ENCODE measurements around the gene SMIM10L2A.
"Not testable (repeated sequence)": the region's sequence is repeated elsewhere in the genome, so short reads cannot be mapped to it uniquely, and the experiment has no call there.

SMIM10L2A gene

GRCh38 chrX:135437867-135438733 lies 16.4 kb downstream of the SMIM10L2A start:
- no peak for DNase-seq (ENCODE audit: low spot score in 2 of 2)
- no peak overlapping the region for H3K4me3 Mint-ChIP-seq
- no peaks in the 10 kb centered on the region for H3K9me3 Mint-ChIP-seq
- H3K36me3 Mint-ChIP-seq (ENCODE audit: insufficient read depth): no peaks in the 10 kb centered on the region
- H3K27me3 Mint-ChIP-seq: no peaks in the 10 kb centered on the region
- no peaks in the 10 kb centered on the region for H3K4me1 Mint-ChIP-seq
- no peak for ATAC-seq (replicated peaks; ENCODE audit: extremely low read depth, poor library complexity, severe bottlenecking)
- no peak overlapping the region for H3K27ac Mint-ChIP-seq (ENCODE audit: low read depth)

GRCh38 chrX:135438734-135439043 lies 16.9 kb downstream of the SMIM10L2A start:
- H3K27ac Mint-ChIP-seq (ENCODE audit: low read depth): no peak overlapping the region

GRCh38 chrX:135449637-135450550 lies 28.1 kb downstream of the SMIM10L2A start:
- no peaks in the 10 kb centered on the region for H3K36me3 Mint-ChIP-seq (ENCODE audit: insufficient read depth)
- H3K27ac Mint-ChIP-seq (ENCODE audit: low read depth): no peak overlapping the region
- H3K4me3 Mint-ChIP-seq: no peak overlapping the region
- no peaks in the 10 kb centered on the region for H3K27me3 Mint-ChIP-seq
- H3K9me3 Mint-ChIP-seq: no peaks in the 10 kb centered on the region
- DNase-seq (ENCODE audit: low spot score in 2 of 2) (no peak), ATAC-seq (replicated peaks; ENCODE audit: extremely low read depth, poor library complexity, severe bottlenecking) (no peak)
- H3K4me1 Mint-ChIP-seq: no peaks in the 10 kb centered on the region

More at GRCh38 chrX:135438734-135439043, 16.9 kb downstream of the SMIM10L2A start:
- H3K4me3 Mint-ChIP-seq: no peak overlapping the region
- no peaks in the 10 kb centered on the region for H3K36me3 Mint-ChIP-seq (ENCODE audit: insufficient read depth)
- H3K4me1 Mint-ChIP-seq: no peaks in the 10 kb centered on the region
- no peak for DNase-seq (ENCODE audit: low spot score in 2 of 2)
- ATAC-seq (replicated peaks; ENCODE audit: extremely low read depth, poor library complexity, severe bottlenecking): no peak
- H3K27me3 Mint-ChIP-seq: no peaks in the 10 kb centered on the region
- no peaks in the 10 kb centered on the region for H3K9me3 Mint-ChIP-seq

- Mint-ChIP-seq H3K9me3 (no peaks in the 10 kb centered on the region), H3K4me3 (no peak overlapping the region), H3K27ac (ENCODE audit: low read depth) (no peak overlapping the region), H3K36me3 (ENCODE audit: insufficient read depth) (no peaks in the 10 kb centered on the region), H3K4me1 (no peaks in the 10 kb centered on the region), H3K27me3 (peaks cover 9% of the 10 kb centered on the region)
- DNase-seq (ENCODE audit: low spot score in 2 of 2) (no peak), ATAC-seq (replicated peaks; ENCODE audit: extremely low read depth, poor library complexity, severe bottlenecking) (no peak)
Observed at GRCh38 chrX:135453381-135453780, 31.6 kb downstream of the SMIM10L2A start.

- H3K4me3 Mint-ChIP-seq: no peak overlapping the region
- H3K4me1 Mint-ChIP-seq: no peaks in the 10 kb centered on the region
- H3K27ac Mint-ChIP-seq (ENCODE audit: low read depth): no peak overlapping the region
- no peaks in the 10 kb centered on the region for H3K9me3 Mint-ChIP-seq
- DNase-seq (ENCODE audit: low spot score in 2 of 2) (no peak), ATAC-seq (replicated peaks; ENCODE audit: extremely low read depth, poor library complexity, severe bottlenecking) (no peak)
- no peaks in the 10 kb centered on the region for H3K36me3 Mint-ChIP-seq (ENCODE audit: insufficient read depth)
- H3K27me3 Mint-ChIP-seq: peaks cover 9% of the 10 kb centered on the region
Observed at GRCh38 chrX:135454816-135455215, 33.1 kb downstream of the SMIM10L2A start.

- not testable (repeated sequence) for H3K4me1 Mint-ChIP-seq; H3K27ac Mint-ChIP-seq (ENCODE audit: low read depth); DNase-seq (ENCODE audit: low spot score in 2 of 2); H3K9me3 Mint-ChIP-seq; H3K36me3 Mint-ChIP-seq (ENCODE audit: insufficient read depth); H3K4me3 Mint-ChIP-seq; ATAC-seq (replicated peaks; ENCODE audit: extremely low read depth, poor library complexity, severe bottlenecking)
- peaks cover 26% of the 10 kb centered on the region for H3K27me3 Mint-ChIP-seq
Observed at GRCh38 chrX:135461756-135462155, 40.0 kb downstream of the SMIM10L2A start.

- H3K27ac Mint-ChIP-seq (ENCODE audit: low read depth): no peak overlapping the region
- peaks cover 22% of the 10 kb centered on the region for H3K27me3 Mint-ChIP-seq
- no peaks in the 10 kb centered on the region for H3K36me3 Mint-ChIP-seq (ENCODE audit: insufficient read depth)
- ATAC-seq (replicated peaks; ENCODE audit: extremely low read depth, poor library complexity, severe bottlenecking): no peak
- H3K4me3 Mint-ChIP-seq: no peak overlapping the region
- H3K4me1 Mint-ChIP-seq: no peaks in the 10 kb centered on the region
- no peak for DNase-seq (ENCODE audit: low spot score in 2 of 2)
- H3K9me3 Mint-ChIP-seq: no peaks in the 10 kb centered on the region
Observed at GRCh38 chrX:135463937-135464336, 42.2 kb downstream of the SMIM10L2A start.

GRCh38 chrX:135476378-135476777 lies 54.6 kb downstream of the SMIM10L2A start:
- no peak for DNase-seq (ENCODE audit: low spot score in 2 of 2)
- no peaks in the 10 kb centered on the region for H3K36me3 Mint-ChIP-seq (ENCODE audit: insufficient read depth)
- no peak overlapping the region for H3K27ac Mint-ChIP-seq (ENCODE audit: low read depth)
- H3K9me3 Mint-ChIP-seq: no peaks in the 10 kb centered on the region
- peaks cover 6% of the 10 kb centered on the region for H3K4me1 Mint-ChIP-seq
- no peak for ATAC-seq (replicated peaks; ENCODE audit: extremely low read depth, poor library complexity, severe bottlenecking)
- H3K27me3 Mint-ChIP-seq: no peaks in the 10 kb centered on the region
- no peak overlapping the region for H3K4me3 Mint-ChIP-seq

- Mint-ChIP-seq H3K36me3 (ENCODE audit: insufficient read depth) (no peaks in the 10 kb centered on the region), H3K4me1 (peaks cover 6% of the 10 kb centered on the region), H3K27ac (ENCODE audit: low read depth) (no peak overlapping the region), H3K27me3 (no peaks in the 10 kb centered on the region), H3K9me3 (no peaks in the 10 kb centered on the region), H3K4me3 (no peak overlapping the region)
- DNase-seq (ENCODE audit: low spot score in 2 of 2): peak; percentile 9 to 12
- no peak for ATAC-seq (replicated peaks; ENCODE audit: extremely low read depth, poor library complexity, severe bottlenecking)
Observed at GRCh38 chrX:135477576-135477975, 55.8 kb downstream of the SMIM10L2A start.

All from central memory CD8-positive, alpha-beta T cell (primary cell).